ENCODE results near the gene GRM2.

The GRM2 gene

GRCh38 chr3:51717446-51717845 lies 10.6 kb downstream of the GRM2 start:
- H3K27ac ChIP-seq: no peak overlapping the region
- TF ChIP-seq ZFX (IDR thresholded peaks at IDR 0.05; ENCODE audit: borderline replicate concordance) (no peak), CTCF (IDR thresholded peaks at IDR 0.05) (no peak)

DNA sequence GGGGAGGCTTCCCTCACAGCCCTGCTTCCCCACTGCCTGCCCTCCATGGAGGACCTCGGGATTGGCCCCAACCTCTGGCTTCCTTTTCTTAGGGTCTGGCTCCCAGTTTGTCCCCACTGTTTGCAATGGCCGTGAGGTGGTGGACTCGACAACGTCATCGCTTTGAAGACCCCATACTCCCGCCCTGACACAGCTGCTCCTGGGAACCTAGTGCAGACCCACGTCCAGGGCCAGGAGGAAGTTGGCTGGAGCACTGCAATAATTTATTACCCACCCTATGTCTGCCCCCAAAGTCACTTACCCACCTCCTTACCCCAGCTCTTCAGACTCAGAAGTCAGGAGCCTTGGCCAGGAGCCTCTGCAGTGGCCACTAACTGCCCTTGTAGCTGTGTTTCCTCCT lies 11.1 kb downstream of the GRM2 start:
- no peak overlapping the region for H3K27ac ChIP-seq
- TF ChIP-seq CTCF (IDR thresholded peaks at IDR 0.05) (no peak), ZFX (IDR thresholded peaks at IDR 0.05; ENCODE audit: borderline replicate concordance) (no peak)

GRCh38 chr3:51718547-51719409 lies 11.9 kb downstream of the GRM2 start:
- TF ChIP-seq ZFX (IDR thresholded peaks at IDR 0.05; ENCODE audit: borderline replicate concordance): no peak
- TF ChIP-seq CTCF (IDR thresholded peaks at IDR 0.05): peak; percentile 97
- no peak overlapping the region for H3K27ac ChIP-seq

DNA sequence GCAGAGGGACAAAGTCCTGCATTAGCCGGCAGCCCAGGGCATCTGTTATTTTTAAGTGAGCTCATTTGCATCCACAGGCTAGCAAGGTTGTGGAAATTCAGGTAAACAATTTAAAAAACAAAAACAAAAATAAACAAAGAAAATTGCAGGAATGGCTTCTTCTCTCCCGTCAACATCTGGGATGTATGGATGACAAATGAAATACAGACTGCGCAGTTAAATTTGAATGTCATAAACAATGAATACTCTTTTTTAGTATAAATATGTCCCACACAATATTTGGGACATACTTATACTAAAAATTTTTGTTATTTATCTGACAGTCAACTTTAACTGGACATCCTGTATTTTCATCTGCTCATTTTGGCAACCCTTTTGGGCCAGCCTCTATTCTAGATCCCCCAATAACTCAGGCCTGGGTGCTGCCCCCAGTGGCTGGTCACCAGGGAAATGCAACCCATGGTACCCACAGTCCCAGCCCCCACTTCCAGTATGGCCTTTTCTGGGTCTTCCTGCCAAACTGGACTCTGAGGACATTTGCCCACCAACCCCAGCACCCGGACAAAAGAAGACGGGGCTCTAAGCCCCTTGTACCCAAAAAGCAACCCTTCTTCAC lies 12.7 kb downstream of the GRM2 start:
- H3K27ac ChIP-seq: no peak overlapping the region
- TF ChIP-seq ZFX (IDR thresholded peaks at IDR 0.05; ENCODE audit: borderline replicate concordance) (no peak), CTCF (IDR thresholded peaks at IDR 0.05) (peak; percentile 79)

DNA sequence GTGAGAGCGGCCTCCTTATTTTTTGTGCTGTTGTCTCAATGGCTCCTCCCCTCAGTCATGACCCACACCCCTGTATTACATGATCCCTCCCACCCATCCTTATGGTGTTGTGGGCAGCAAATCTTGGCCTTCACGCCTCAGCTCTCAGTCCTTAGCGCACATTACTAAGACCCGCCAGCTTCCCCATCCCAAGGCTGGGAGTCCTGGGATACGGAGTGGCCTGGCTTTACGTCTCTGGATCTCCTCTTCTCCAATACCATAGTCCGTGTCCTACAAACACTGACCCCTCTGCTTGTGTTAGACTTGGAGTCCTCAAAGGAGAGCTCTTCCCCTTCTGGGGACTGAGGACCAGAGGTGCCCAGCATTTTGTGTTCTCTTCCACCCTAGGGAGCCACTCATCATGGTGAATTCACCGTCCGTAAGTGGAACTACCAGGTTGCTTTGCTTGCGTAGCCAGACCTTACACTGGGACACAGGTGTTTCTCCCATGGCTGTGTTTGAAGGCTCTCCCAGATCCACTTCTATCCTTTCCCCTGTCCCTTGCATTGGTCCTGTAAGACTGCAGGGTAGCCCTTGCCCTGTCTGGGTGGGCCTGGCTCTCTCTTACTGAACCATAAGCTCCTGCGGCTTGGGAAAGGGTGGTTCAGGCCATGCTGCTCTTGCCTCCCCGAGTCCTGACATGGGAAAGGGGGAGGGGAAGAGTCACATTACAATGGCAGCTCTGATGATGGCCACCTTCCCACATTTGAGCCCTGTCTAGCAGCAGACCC lies 13.6 kb downstream of the GRM2 start:
- H3K27ac ChIP-seq: no peak overlapping the region

DNA sequence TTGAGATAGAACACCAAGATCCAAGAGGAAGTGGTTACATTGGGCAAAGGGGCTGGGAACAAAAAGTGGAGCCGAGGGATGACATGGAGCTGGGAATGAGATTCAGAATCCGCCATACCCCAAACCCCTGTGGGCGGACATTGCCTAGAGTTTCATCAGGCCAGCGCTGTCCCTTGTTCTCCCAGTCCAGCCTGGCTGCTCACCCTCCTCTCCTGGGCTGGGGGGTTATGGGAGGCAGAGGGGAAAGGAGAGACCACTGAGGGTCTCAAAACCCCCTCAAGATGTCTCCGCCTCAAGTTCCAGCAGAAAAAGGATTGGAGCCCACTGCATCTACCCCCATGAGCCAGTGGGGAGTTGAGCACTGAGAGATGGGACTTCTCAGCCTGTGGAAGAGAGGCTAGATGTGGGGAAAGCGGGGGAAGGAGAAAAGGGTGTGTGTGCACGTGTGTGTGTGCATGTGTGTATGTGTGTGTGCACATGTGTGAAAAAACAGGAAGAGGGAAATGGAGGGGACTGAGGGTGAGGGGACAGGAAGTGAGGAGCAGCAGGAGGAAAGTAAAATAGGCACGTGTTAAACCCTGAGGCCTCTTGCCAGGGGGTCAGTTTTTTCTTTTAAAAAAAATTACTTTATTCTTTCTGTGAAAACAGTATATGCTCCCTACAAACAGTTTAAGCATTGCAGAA lies 14.3 kb downstream of the GRM2 start:
- TF ChIP-seq ZFX (IDR thresholded peaks at IDR 0.05; ENCODE audit: borderline replicate concordance) (no peak), CTCF (IDR thresholded peaks at IDR 0.05) (no peak)
- no peak overlapping the region for H3K27ac ChIP-seq

More for the DNA sequence above, 13.6 kb downstream of the GRM2 start:
- no peak for TF ChIP-seq CTCF (IDR thresholded peaks at IDR 0.05)

Data from 22Rv1 (cell line).